ENCODE results near the gene FRAS1.

DNA sequence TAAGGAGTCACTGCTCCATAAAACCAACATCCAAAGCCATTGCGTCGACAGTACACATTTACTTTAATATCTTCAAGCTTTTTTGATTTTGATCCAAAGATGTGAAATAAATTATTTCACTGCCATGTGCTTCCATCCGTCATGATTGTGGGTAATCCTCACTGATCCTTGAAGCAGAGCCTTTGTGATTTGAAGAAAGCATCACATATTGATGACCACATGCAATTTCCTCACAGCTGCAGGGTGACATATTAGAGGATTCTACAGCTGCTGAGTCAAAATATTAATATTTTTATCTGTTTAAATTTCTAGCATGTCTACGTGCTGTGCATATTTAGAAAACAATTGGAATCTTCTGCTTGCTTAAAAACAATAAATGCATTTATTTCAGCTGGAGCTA lies 297.7 kb downstream of the FRAS1 start:
- TF ChIP-seq, protein P1, sequence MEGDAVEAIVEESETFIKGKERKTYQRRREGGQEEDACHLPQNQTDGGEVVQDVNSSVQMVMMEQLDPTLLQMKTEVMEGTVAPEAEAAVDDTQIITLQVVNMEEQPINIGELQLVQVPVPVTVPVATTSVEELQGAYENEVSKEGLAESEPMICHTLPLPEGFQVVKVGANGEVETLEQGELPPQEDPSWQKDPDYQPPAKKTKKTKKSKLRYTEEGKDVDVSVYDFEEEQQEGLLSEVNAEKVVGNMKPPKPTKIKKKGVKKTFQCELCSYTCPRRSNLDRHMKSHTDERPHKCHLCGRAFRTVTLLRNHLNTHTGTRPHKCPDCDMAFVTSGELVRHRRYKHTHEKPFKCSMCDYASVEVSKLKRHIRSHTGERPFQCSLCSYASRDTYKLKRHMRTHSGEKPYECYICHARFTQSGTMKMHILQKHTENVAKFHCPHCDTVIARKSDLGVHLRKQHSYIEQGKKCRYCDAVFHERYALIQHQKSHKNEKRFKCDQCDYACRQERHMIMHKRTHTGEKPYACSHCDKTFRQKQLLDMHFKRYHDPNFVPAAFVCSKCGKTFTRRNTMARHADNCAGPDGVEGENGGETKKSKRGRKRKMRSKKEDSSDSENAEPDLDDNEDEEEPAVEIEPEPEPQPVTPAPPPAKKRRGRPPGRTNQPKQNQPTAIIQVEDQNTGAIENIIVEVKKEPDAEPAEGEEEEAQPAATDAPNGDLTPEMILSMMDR (IDR thresholded peaks at IDR 0.05), result no peak
- no peak for TF ChIP-seq POLR2A (IDR thresholded peaks at IDR 0.05)
